Stimulated activated naive CD8-positive, alpha-beta T cell treated with anti-CD3 and anti-CD28 coated beads, Interleukin-15, amount 100 ng/mL, for 72 hours (primary cell): ENCODE data around the gene KCNV2.

Experiments used
- ATAC-seq: fragments of 150-1000 bp; cut with Tn5 transposase; 2 replicates; pipeline ENCODE4 v1.10.0; 2021; ENCODE audit warnings: mild to moderate bottlenecking, moderate library complexity
- DNase-seq, 2 donors: peaks; one replicate each; pipeline ENCODE4 v3.0.0; 2021 to 2022
- H3K27ac Mint-ChIP-seq, 2 donors: one replicate each; pipeline ENCODE4 v1.8.0; 2022; ENCODE audit warnings: mild to moderate bottlenecking in 2 of 2, mixed read lengths in 2 of 2, moderate library complexity in 2 of 2
- H3K27me3 Mint-ChIP-seq: one replicate; pipeline ENCODE4 v1.8.0; 2022; ENCODE audit warnings: mixed read lengths
- H3K4me1 Mint-ChIP-seq: one replicate; pipeline ENCODE4 v1.8.0; 2022; ENCODE audit warnings: mild to moderate bottlenecking, mixed read lengths
- H3K4me3 Mint-ChIP-seq, 2 donors: one replicate each; pipeline ENCODE4 v1.8.0; 2022; ENCODE audit warnings: mild to moderate bottlenecking in 2 of 2, mixed read lengths in 2 of 2, moderate library complexity in 1 of 2
- H3K9me3 Mint-ChIP-seq, 2 donors: one replicate each; pipeline ENCODE4 v1.8.0; 2022; ENCODE audit warnings: mixed read lengths in 2 of 2

KCNV2 gene

GRCh38 chr9:2729721-2730120 lies 12.4 kb downstream of the KCNV2 start:
- H3K4me3 Mint-ChIP-seq = no peak overlapping the region
- no peaks in the 10 kb centered on the region for H3K27me3 Mint-ChIP-seq
- no peak overlapping the region for H3K27ac Mint-ChIP-seq
- peaks cover 6% of the 10 kb centered on the region for H3K4me1 Mint-ChIP-seq
- DNase-seq (no peak), ATAC-seq (no peak)
- H3K9me3 Mint-ChIP-seq = no peaks in the 10 kb centered on the region

GRCh38 chr9:2730971-2731370 lies 13.7 kb downstream of the KCNV2 start:
- Mint-ChIP-seq H3K4me1 (peaks cover 6% of the 10 kb centered on the region), H3K9me3 (no peaks in the 10 kb centered on the region), H3K27ac (no peak overlapping the region), H3K27me3 (no peaks in the 10 kb centered on the region), H3K4me3 (no peak overlapping the region)
- ATAC-seq (no peak), DNase-seq (no peak)

- Mint-ChIP-seq H3K9me3 (no peaks in the 10 kb centered on the region), H3K4me3 (no peak overlapping the region), H3K27me3 (no peaks in the 10 kb centered on the region), H3K27ac (no peak overlapping the region), H3K4me1 (peaks cover 6% of the 10 kb centered on the region)
- DNase-seq = no peak
- no peak for ATAC-seq
These were observed 15.2 kb downstream of the KCNV2 start for GRCh38 chr9:2732492-2732891.

- Mint-ChIP-seq H3K27me3 (no peaks in the 10 kb centered on the region), H3K4me3 (no peak overlapping the region), H3K27ac (no peak overlapping the region), H3K4me1 (no peaks in the 10 kb centered on the region), H3K9me3 (no peaks in the 10 kb centered on the region)
- ATAC-seq = no peak
- DNase-seq = no peak
These were observed 23.3 kb downstream of the KCNV2 start for GRCh38 chr9:2740616-2741015.

GRCh38 chr9:2741441-2742158 lies 24.3 kb downstream of the KCNV2 start:
- Mint-ChIP-seq H3K9me3 (no peaks in the 10 kb centered on the region), H3K27ac (peak overlapping the region in 1 of 2 donors; percentile 14), H3K27me3 (no peaks in the 10 kb centered on the region), H3K4me3 (no peak overlapping the region), H3K4me1 (no peaks in the 10 kb centered on the region)
- no peak for ATAC-seq
- no peak for DNase-seq

GRCh38 chr9:2742214-2742613 lies 24.9 kb downstream of the KCNV2 start:
- DNase-seq = no peak
- no peaks in the 10 kb centered on the region for H3K4me1 Mint-ChIP-seq
- no peak for ATAC-seq
- no peak overlapping the region for H3K4me3 Mint-ChIP-seq
- H3K27me3 Mint-ChIP-seq = no peaks in the 10 kb centered on the region
- no peaks in the 10 kb centered on the region for H3K9me3 Mint-ChIP-seq
- H3K27ac Mint-ChIP-seq = no peak overlapping the region

- no peak overlapping the region for H3K27ac Mint-ChIP-seq
- no peaks in the 10 kb centered on the region for H3K4me1 Mint-ChIP-seq
- H3K4me3 Mint-ChIP-seq = no peak overlapping the region
- DNase-seq = no peak
- no peak for ATAC-seq
- no peaks in the 10 kb centered on the region for H3K27me3 Mint-ChIP-seq
- H3K9me3 Mint-ChIP-seq = no peaks in the 10 kb centered on the region
These were observed 26.7 kb downstream of the KCNV2 start for GRCh38 chr9:2743937-2744529.

GRCh38 chr9:2745560-2746380 lies 28.5 kb downstream of the KCNV2 start:
- Mint-ChIP-seq H3K27ac (peak overlapping the region in 1 of 2 donors; percentile 49), H3K27me3 (no peaks in the 10 kb centered on the region), H3K4me3 (no peak overlapping the region), H3K9me3 (peaks cover 4 to 13% of the 10 kb centered on the region in 2 donors), H3K4me1 (no peaks in the 10 kb centered on the region)
- DNase-seq = no peak
- ATAC-seq = no peak

GRCh38 chr9:2749485-2749884 lies 32.2 kb downstream of the KCNV2 start:
- Mint-ChIP-seq H3K27ac (no peak overlapping the region), H3K4me1 (no peaks in the 10 kb centered on the region), H3K9me3 (peaks cover 13 to 15% of the 10 kb centered on the region in 2 donors), H3K27me3 (no peaks in the 10 kb centered on the region), H3K4me3 (no peak overlapping the region)
- ATAC-seq (no peak), DNase-seq (no peak)

- Mint-ChIP-seq H3K4me1 (no peaks in the 10 kb centered on the region), H3K4me3 (no peak overlapping the region), H3K27me3 (no peaks in the 10 kb centered on the region), H3K9me3 (peaks cover 5 to 13% of the 10 kb centered on the region in 2 donors), H3K27ac (no peak overlapping the region)
- no peak for DNase-seq
- ATAC-seq = no peak
These were observed 38.0 kb downstream of the KCNV2 start for GRCh38 chr9:2755285-2755684.

GRCh38 chr9:2758162-2758897 lies 41.0 kb downstream of the KCNV2 start:
- ATAC-seq = no peak
- H3K4me1 Mint-ChIP-seq = peaks cover 6% of the 10 kb centered on the region
- H3K27me3 Mint-ChIP-seq = no peaks in the 10 kb centered on the region
- peaks cover 0 to under 1% of the 10 kb centered on the region in 2 donors for H3K9me3 Mint-ChIP-seq
- no peak overlapping the region for H3K27ac Mint-ChIP-seq
- H3K4me3 Mint-ChIP-seq = no peak overlapping the region
- DNase-seq = no peak

- Mint-ChIP-seq H3K4me3 (no peak overlapping the region), H3K27me3 (no peaks in the 10 kb centered on the region), H3K9me3 (no peaks in the 10 kb centered on the region), H3K27ac (no peak overlapping the region), H3K4me1 (peaks cover 12% of the 10 kb centered on the region)
- no peak for ATAC-seq
- no peak for DNase-seq
These were observed 41.7 kb downstream of the KCNV2 start for GRCh38 chr9:2758898-2759510.

GRCh38 chr9:2761424-2761823 lies 44.1 kb downstream of the KCNV2 start:
- no peak overlapping the region for H3K4me3 Mint-ChIP-seq
- ATAC-seq (no peak), DNase-seq (no peak)
- H3K9me3 Mint-ChIP-seq = no peaks in the 10 kb centered on the region
- peaks cover 34% of the 10 kb centered on the region for H3K4me1 Mint-ChIP-seq
- H3K27me3 Mint-ChIP-seq = no peaks in the 10 kb centered on the region
- H3K27ac Mint-ChIP-seq = no peak overlapping the region

- Mint-ChIP-seq H3K27me3 (no peaks in the 10 kb centered on the region), H3K4me1 (peaks cover 34% of the 10 kb centered on the region), H3K4me3 (peak overlapping the region; percentile 27 to 47), H3K27ac (peak overlapping the region; percentile 66 to 87), H3K9me3 (no peaks in the 10 kb centered on the region)
- peak; percentile 98 for ATAC-seq
- peak; percentile 29 to 67 for DNase-seq
These were observed 47.0 kb downstream of the KCNV2 start for GRCh38 chr9:2764353-2764752.

- Mint-ChIP-seq H3K9me3 (no peaks in the 10 kb centered on the region), H3K27me3 (no peaks in the 10 kb centered on the region), H3K27ac (peak overlapping the region; percentile 68 to 95), H3K4me1 (peaks cover 34% of the 10 kb centered on the region), H3K4me3 (peak overlapping the region in 1 of 2 donors; percentile 19)
- DNase-seq (no peak), ATAC-seq (peak; percentile 60)
These were observed 48.1 kb downstream of the KCNV2 start for GRCh38 chr9:2765250-2765880.
